HEK293 (cell line): ENCODE measurements around the gene SIRT1.

Experiments used
- GLI2 ChIP-seq: fragments of 450-650 bp; formaldehyde crosslinking; IDR thresholded peaks from 2 replicates; pipeline ENCODE4; 2017; ENCODE audit warnings: missing biosample characterization, missing genetic modification characterization, low read depth, borderline replicate concordance
- IKZF3 ChIP-seq: fragments of 450-650 bp; IDR thresholded peaks from 2 replicates; pipeline ENCODE4 v1.5.0; 2018; ENCODE audit warnings: missing biosample characterization, mild to moderate bottlenecking, missing genetic modification characterization, moderate library complexity
- INSM2 ChIP-seq: fragments of 450-650 bp; formaldehyde crosslinking; IDR thresholded peaks from 2 replicates; pipeline ENCODE4 v1.5.1; 2016; ENCODE audit warnings: missing biosample characterization, missing genetic modification characterization
- KLF16 ChIP-seq: fragments of 450-650 bp; formaldehyde crosslinking; IDR thresholded peaks from 2 replicates; pipeline ENCODE4 v1.5.1; 2017; ENCODE audit warnings: missing biosample characterization, missing genetic modification characterization
- KLF7 ChIP-seq: fragments of 450-650 bp; formaldehyde crosslinking; IDR thresholded peaks from 2 replicates; pipeline ENCODE4 v1.5.1; 2016; ENCODE audit warnings: missing biosample characterization, missing genetic modification characterization, borderline replicate concordance
- PBX3 ChIP-seq: sonication (generic); formaldehyde crosslinking; IDR thresholded peaks from 2 replicates; pipeline ENCODE4 v1.8.1; 2022; ENCODE audit warnings: mild to moderate bottlenecking, moderate library complexity, missing genetic modification reagents
- PRDM2 ChIP-seq: fragments of 450-650 bp; formaldehyde crosslinking; IDR thresholded peaks from 2 replicates; pipeline ENCODE4 v1.5.1; 2016; ENCODE audit warnings: missing biosample characterization, missing genetic modification characterization, borderline replicate concordance
- SP3 ChIP-seq: fragments of 450-650 bp; formaldehyde crosslinking; IDR thresholded peaks from 2 replicates; pipeline ENCODE4 v1.5.1; 2016; ENCODE audit warnings: missing biosample characterization, missing genetic modification characterization
- SP7 ChIP-seq: fragments of 450-650 bp; formaldehyde crosslinking; IDR thresholded peaks from 2 replicates; pipeline ENCODE4 v1.5.1; 2016; ENCODE audit warnings: missing biosample characterization, missing genetic modification characterization
- ZBTB17 ChIP-seq: fragments of 450-650 bp; formaldehyde crosslinking; IDR thresholded peaks from 2 replicates; pipeline ENCODE4 v1.5.1; 2016; ENCODE audit warnings: missing biosample characterization, missing genetic modification characterization
- ZBTB26 ChIP-seq: fragments of 450-650 bp; formaldehyde crosslinking; optimal IDR thresholded peaks from 2 replicates; pipeline ENCODE3; 2016; ENCODE audit warnings: missing biosample characterization, mild to moderate bottlenecking, missing genetic modification characterization
- ZEB2 ChIP-seq: fragments of 450-650 bp; formaldehyde crosslinking; IDR thresholded peaks from 2 replicates; pipeline ENCODE4 v1.5.1; 2016; ENCODE audit warnings: missing biosample characterization, missing genetic modification characterization
- ZFP3 ChIP-seq: fragments of 450-650 bp; formaldehyde crosslinking; IDR thresholded peaks from 2 replicates; pipeline ENCODE4 v1.5.1; 2016; ENCODE audit warnings: low read depth, missing biosample characterization, missing genetic modification characterization
- ZFP37 ChIP-seq: fragments of 450-650 bp; formaldehyde crosslinking; IDR thresholded peaks from 2 replicates; pipeline ENCODE4 v1.5.1; 2016; ENCODE audit warnings: missing biosample characterization, missing genetic modification characterization
- ZIC2 ChIP-seq: fragments of 450-650 bp; formaldehyde crosslinking; IDR thresholded peaks from 2 replicates; pipeline ENCODE4 v1.5.1; 2016; ENCODE audit warnings: missing biosample characterization, missing genetic modification characterization
- ZNF10 ChIP-seq: fragments of 450-650 bp; formaldehyde crosslinking; IDR thresholded peaks from 2 replicates; pipeline ENCODE4 v1.5.1; 2017; ENCODE audit warnings: missing biosample characterization, missing genetic modification characterization
- ZNF114 ChIP-seq: fragments of 450-650 bp; formaldehyde crosslinking; IDR thresholded peaks from 2 replicates; pipeline ENCODE4 v1.5.0; 2017; ENCODE audit warnings: missing biosample characterization, missing genetic modification characterization
- ZNF146 ChIP-seq: fragments of 450-650 bp; formaldehyde crosslinking; IDR thresholded peaks from 2 replicates; pipeline ENCODE4 v1.5.1; 2016; ENCODE audit warnings: missing biosample characterization, missing genetic modification characterization
- ZNF157 ChIP-seq: fragments of 450-650 bp; formaldehyde crosslinking; IDR thresholded peaks from 2 replicates; pipeline ENCODE4 v1.5.1; 2016; ENCODE audit warnings: missing biosample characterization, missing genetic modification characterization
- ZNF19 ChIP-seq: fragments of 450-650 bp; formaldehyde crosslinking; IDR thresholded peaks from 2 replicates; pipeline ENCODE4; 2016; ENCODE audit warnings: missing biosample characterization, missing genetic modification characterization, low read depth
- ZNF2 ChIP-seq: fragments of 450-650 bp; formaldehyde crosslinking; IDR thresholded peaks from 2 replicates; pipeline ENCODE4 v1.5.1; 2016; ENCODE audit warnings: missing biosample characterization, missing genetic modification characterization
- ZNF350 ChIP-seq: fragments of 450-650 bp; formaldehyde crosslinking; IDR thresholded peaks from 2 replicates; pipeline ENCODE4 v1.5.0; 2017; ENCODE audit warnings: missing biosample characterization, mild to moderate bottlenecking, missing genetic modification characterization
- ZNF362 ChIP-seq: fragments of 450-650 bp; formaldehyde crosslinking; IDR thresholded peaks from 2 replicates; pipeline ENCODE4 v1.5.1; 2016; ENCODE audit warnings: missing biosample characterization, missing genetic modification characterization
- ZNF404 ChIP-seq: fragments of 450-650 bp; formaldehyde crosslinking; IDR thresholded peaks from 2 replicates; pipeline ENCODE4 v1.5.1; 2017; ENCODE audit warnings: missing biosample characterization, missing genetic modification characterization
- ZNF529 ChIP-seq: fragments of 450-650 bp; formaldehyde crosslinking; IDR thresholded peaks from 2 replicates; pipeline ENCODE4 v1.5.1; 2017; ENCODE audit warnings: missing genetic modification characterization, missing biosample characterization; ENCODE audit not compliant: insufficient replicate concordance
- ZNF549 ChIP-seq: fragments of 450-650 bp; IDR thresholded peaks from 2 replicates; pipeline ENCODE4 v1.5.1; 2018; ENCODE audit warnings: missing biosample characterization, missing genetic modification characterization, mild to moderate bottlenecking, inconsistent platforms, moderate library complexity
- ZNF621 ChIP-seq: fragments of 450-650 bp; formaldehyde crosslinking; IDR thresholded peaks from 2 replicates; pipeline ENCODE4 v1.5.1; 2017; ENCODE audit warnings: missing biosample characterization, missing genetic modification characterization
- ZNF623 ChIP-seq: fragments of 450-650 bp; formaldehyde crosslinking; IDR thresholded peaks from 2 replicates; pipeline ENCODE4 v1.5.1; 2016; ENCODE audit warnings: missing biosample characterization, missing genetic modification characterization
- ZNF645 ChIP-seq: fragments of 450-650 bp; formaldehyde crosslinking; IDR thresholded peaks from 2 replicates; pipeline ENCODE4; 2016; ENCODE audit warnings: missing biosample characterization, missing genetic modification characterization

SIRT1 gene

GRCh38 chr10:67849331-67850011, 35.0 kb upstream of the SIRT1 start (continued):
- TF ChIP-seq ZNF645 (tag by site-specific recombination) (no peak), ZNF157 (tag by site-specific recombination) (no peak), PBX3 (CRISPR knock-in tag) (no peak), SP7 (tag by site-specific recombination) (peak; percentile 80), ZNF19 (tag by site-specific recombination) (no peak), ZNF621 (tag by site-specific recombination) (no peak), ZNF549 (tag by site-specific recombination) (no peak), INSM2 (tag by site-specific recombination) (no peak), SP3 (tag by site-specific recombination) (peak; percentile 77), ZNF404 (tag by site-specific recombination) (no peak), ZNF146 (tag by site-specific recombination) (no peak), KLF7 (tag by site-specific recombination) (no peak), ZFP37 (tag by site-specific recombination) (no peak), ZEB2 (tag by site-specific recombination) (peak; percentile 31; the same call in 1 of the 2 replicates), ZFP3 (tag by site-specific recombination) (no peak), PRDM2 (tag by site-specific recombination) (no peak), ZNF529 (tag by site-specific recombination) (no peak), GLI2 (tag by site-specific recombination) (no peak), ZNF362 (tag by site-specific recombination) (no peak), ZNF114 (tag by site-specific recombination) (no peak), ZNF10 (no peak), IKZF3 (tag by site-specific recombination) (no peak), ZIC2 (tag by site-specific recombination) (no peak), KLF16 (tag by site-specific recombination) (peak; percentile 67; the same call in 1 of the 2 replicates), ZNF350 (tag by site-specific recombination) (no peak), ZNF2 (tag by site-specific recombination) (peak; percentile 23; the same call in 1 of the 2 replicates), ZBTB26 (tag by site-specific recombination) (peak; percentile 26), ZNF623 (tag by site-specific recombination) (no peak), ZBTB17 (tag by site-specific recombination) (peak; percentile 78)
